Brain microvascular endothelial cell (primary cell): Measurements from ENCODE around the gene THEM5.

Experiments
- DNase-seq: peaks from one replicate; pipeline ENCODE4 v3.0.0-alpha.2; 2020
- H3K27ac ChIP-seq: fragments of 250-450 bp; sonication (Bioruptor Pico); 2 replicates; pipeline ENCODE4 v1.5.1; 2020; ENCODE audit warnings: mild to moderate bottlenecking, moderate library complexity
- H3K27me3 ChIP-seq: fragments of 250-450 bp; sonication (Bioruptor Pico); replicated peaks from 2 replicates; pipeline ENCODE4 v1.5.1; 2020; ENCODE audit warnings: mild to moderate bottlenecking
- H3K36me3 ChIP-seq: fragments of 250-450 bp; sonication (Bioruptor Pico); replicated peaks from 2 replicates; pipeline ENCODE4 v1.5.1; 2020; ENCODE audit warnings: mild to moderate bottlenecking
- H3K4me3 ChIP-seq: 2 replicates; pipeline ENCODE4 v1.5.1; 2011; ENCODE audit warnings: low read depth, mild to moderate bottlenecking, control low read depth, low read length, moderate library complexity
- CTCF ChIP-seq: IDR thresholded peaks from 2 replicates; pipeline ENCODE4 v1.5.1; 2011; ENCODE audit warnings: low read depth, mild to moderate bottlenecking, moderate library complexity, low read length, control low read depth, inconsistent platforms; ENCODE audit errors: missing control alignments
- in situ Hi-C: cut with HindIII; loops from 2 replicates; pipeline ENCODE4 v1.10.0; 2017; ENCODE audit warnings: low sequenced_read_pairs, low pct_ligation_motif_present

The THEM5 gene

GRCh38 chr1:151833172-151833900 is 20.2 kb downstream of the THEM5 start:
- in situ Hi-C loops: no loop called here
- no peak for DNase-seq
- TF ChIP-seq CTCF: no peak
- Histone ChIP-seq H3K36me3 (no peaks in the 10 kb centered on the region), H3K27ac (no peak overlapping the region), H3K27me3 (peaks cover 7% of the 10 kb centered on the region), H3K4me3 (no peak overlapping the region)

- in situ Hi-C loops: no loop called here
- Histone ChIP-seq H3K36me3 (no peaks in the 10 kb centered on the region), H3K27me3 (no peaks in the 10 kb centered on the region), H3K4me3 (no peak overlapping the region), H3K27ac (no peak overlapping the region)
- TF ChIP-seq CTCF: no peak
- DNase-seq: no peak
Observed at GRCh38 chr1:151832318-151832980, 21.1 kb downstream of the THEM5 start.

- DNase-seq: no peak
- Histone ChIP-seq H3K36me3 (no peaks in the 10 kb centered on the region), H3K27ac (no peak within 1 kb of the TSS), H3K4me3 (no peak within 1 kb of the TSS), H3K27me3 (no peaks in the 10 kb centered on the region)
- in situ Hi-C loops: no loop called here
- no peak for TF ChIP-seq CTCF
Observed at GRCh38 chr1:151831605-151832004, 21.9 kb downstream of the THEM5 start, which contains the start of gene RORC. TSS of gene RORC (minus strand) at chr1:151831802. CDS start at chr1:151831764, 38 bp downstream.

GRCh38 chr1:151831256-151831591 is 22.3 kb downstream of the THEM5 start:
- Histone ChIP-seq H3K36me3 (no peaks in the 10 kb centered on the region), H3K27me3 (no peaks in the 10 kb centered on the region), H3K4me3 (no peak overlapping the region), H3K27ac (no peak overlapping the region)
- no peak for DNase-seq
- TF ChIP-seq CTCF: no peak
- in situ Hi-C loops: no loop called here

GRCh38 chr1:151830055-151830454 is 23.5 kb downstream of the THEM5 start:
- H3K27ac ChIP-seq: no peak overlapping the region

More at GRCh38 chr1:151830055-151830454, 23.5 kb downstream of the THEM5 start:
- Histone ChIP-seq H3K27me3 (no peaks in the 10 kb centered on the region), H3K4me3 (no peak overlapping the region), H3K36me3 (no peaks in the 10 kb centered on the region)
- in situ Hi-C loops: no loop called here
- no peak for TF ChIP-seq CTCF
- DNase-seq: no peak
